GM12874 (cell line): Measurements from ENCODE around the gene CFAP92.

Experiments used
- TF ChIP-seq, protein P1 (sequence below): IDR thresholded peaks from 2 replicates; pipeline ENCODE4 v1.5.1; 2011; ENCODE audit warnings: low read depth, mild to moderate bottlenecking, control low read depth, low read length, moderate library complexity; ENCODE audit not compliant: insufficient read depth

The CFAP92 gene

DNA sequence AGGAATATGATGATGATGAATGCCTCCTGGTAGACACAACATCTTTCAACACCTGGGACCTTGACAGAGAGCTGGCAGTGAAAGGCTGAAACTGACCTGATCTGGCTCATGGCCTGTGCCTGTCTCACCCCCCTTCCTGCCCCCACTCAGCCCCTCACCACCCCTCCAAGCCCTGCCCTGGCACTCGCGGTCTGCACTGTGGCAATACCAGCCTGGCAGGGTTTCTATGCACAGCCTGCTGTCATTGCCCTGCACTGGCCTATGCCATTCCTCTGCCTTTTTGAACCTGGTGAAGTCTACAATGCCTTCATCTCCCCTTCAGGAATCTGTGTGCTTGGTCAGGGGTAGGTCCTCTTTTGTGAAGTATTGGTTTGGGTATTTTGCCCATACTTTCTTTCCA is 58.0 kb downstream of the CFAP92 start:
- TF ChIP-seq, protein P1, sequence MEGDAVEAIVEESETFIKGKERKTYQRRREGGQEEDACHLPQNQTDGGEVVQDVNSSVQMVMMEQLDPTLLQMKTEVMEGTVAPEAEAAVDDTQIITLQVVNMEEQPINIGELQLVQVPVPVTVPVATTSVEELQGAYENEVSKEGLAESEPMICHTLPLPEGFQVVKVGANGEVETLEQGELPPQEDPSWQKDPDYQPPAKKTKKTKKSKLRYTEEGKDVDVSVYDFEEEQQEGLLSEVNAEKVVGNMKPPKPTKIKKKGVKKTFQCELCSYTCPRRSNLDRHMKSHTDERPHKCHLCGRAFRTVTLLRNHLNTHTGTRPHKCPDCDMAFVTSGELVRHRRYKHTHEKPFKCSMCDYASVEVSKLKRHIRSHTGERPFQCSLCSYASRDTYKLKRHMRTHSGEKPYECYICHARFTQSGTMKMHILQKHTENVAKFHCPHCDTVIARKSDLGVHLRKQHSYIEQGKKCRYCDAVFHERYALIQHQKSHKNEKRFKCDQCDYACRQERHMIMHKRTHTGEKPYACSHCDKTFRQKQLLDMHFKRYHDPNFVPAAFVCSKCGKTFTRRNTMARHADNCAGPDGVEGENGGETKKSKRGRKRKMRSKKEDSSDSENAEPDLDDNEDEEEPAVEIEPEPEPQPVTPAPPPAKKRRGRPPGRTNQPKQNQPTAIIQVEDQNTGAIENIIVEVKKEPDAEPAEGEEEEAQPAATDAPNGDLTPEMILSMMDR: no peak

DNA sequence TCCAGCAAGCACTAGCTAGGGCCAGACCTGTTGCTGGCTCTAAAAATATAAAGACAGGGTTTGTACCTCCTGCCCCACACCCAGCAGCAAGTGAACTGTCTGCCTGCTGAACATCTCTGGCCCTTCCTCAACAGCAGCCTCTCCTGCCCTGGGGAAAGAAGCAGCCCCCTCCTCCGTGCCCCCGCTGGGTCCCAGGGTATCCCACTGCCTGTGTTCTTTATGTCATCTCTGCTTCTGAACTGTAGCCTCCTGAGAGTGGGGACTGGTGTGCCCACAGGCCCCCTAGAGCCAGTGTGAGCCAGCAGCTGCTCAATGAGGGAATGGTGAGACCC is 60.0 kb downstream of the CFAP92 start:
- TF ChIP-seq, protein P1: no peak

DNA sequence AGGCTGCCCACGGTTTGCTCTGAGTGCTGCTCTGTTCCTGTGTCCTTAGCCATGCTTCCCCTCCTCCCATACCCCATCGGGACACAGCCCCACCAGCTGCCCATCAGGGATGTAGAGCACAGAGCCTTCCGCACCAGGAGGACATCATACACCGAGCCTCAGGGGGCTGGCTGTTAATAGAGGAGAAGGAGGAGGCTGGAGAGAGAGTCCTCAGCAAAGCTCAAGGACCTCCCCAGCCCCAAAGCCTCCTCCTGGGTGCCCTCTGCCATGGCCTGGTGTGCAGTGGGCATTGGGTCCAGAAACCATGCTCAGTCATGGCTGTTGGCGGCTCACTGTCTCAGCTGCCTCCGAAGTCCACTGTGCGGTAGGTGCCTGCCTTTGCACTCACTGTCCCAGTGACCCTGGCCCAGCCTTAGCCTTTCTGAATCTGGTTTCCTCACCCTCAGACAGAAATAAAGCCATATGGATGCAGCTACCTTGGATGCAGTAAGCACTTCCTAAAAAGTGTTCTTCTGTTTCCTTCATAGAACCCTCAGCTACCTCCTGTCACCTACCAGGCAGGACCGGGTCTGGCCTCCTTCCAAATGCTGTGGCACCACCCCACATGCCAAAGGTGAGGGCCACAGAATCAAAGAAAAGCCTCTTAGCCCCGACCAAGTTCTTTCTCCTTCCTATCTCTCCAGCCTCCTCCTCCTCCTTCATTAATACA is 60.5 kb downstream of the CFAP92 start:
- TF ChIP-seq, protein P1: no peak

DNA sequence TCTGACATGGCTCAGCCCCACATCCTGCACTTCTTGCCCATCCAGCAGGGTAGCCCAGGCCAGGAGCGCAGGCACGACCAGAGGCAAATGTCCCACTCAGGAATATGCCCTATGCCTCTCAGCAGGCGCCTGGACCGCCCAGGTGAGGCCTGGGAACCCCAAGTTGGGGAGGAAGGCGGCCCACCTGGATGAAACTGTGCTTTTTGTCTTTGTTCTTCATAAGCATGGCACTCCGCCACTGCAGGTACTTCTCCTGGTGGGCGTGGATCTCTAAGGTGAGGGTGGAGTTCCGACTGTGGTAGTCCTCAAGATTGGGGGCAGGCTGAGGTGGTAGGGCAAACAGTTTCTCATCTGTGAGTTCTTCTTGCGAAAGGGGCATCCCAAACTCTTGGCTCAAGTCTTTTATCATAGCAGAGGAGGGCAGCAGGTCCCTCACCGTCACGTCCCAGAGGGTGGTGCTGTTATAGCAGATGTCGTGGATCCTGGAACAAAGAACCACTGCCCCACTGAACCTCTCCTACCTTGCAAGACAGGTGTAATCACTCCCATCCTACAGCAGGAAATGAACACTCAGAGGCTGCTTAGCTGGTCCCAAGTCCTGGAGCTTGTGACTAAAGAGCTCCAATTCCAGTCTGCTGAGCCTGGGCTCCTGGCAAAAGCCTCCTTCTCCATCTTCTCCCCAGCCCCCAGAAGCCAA is 61.2 kb downstream of the CFAP92 start:
- TF ChIP-seq, protein P1: no peak

DNA sequence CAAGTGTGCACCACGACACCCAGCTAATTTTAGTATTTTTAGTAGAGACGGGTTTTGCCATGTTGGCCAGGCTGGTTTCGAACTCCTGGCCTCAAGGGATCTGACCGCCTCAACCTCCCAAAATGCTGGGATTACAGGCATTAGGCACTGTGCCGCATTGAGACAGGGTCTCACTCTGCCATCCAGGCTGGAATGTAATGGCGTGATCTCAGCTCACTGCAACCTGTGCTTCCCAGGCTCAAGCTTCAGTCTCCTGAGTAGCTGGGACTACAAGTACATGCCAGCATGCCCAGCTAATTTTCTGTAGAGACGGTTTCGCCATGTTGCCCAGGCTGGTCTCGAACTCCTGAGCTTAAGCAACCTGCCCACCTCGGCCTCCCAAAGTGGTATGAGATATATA is 62.8 kb downstream of the CFAP92 start:
- TF ChIP-seq, protein P1: no peak

DNA sequence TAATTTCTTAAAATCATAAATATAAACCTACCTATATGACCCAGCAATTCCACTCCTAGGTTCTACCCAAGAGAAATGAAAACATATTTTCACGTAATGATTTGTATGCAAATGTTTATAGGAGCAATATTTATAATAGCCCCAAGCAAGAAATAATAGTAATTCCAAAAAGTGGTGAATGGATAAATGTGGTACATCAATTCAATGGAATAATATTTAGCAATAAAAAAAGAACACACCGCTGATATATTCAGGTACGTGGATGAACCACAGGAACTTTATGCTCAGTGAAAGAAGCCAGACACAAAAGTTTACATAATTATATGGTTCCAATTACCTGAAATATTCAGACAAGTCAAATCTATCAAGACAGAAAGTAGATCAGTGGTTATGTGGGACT is 64.5 kb downstream of the CFAP92 start:
- TF ChIP-seq, protein P1: no peak

DNA sequence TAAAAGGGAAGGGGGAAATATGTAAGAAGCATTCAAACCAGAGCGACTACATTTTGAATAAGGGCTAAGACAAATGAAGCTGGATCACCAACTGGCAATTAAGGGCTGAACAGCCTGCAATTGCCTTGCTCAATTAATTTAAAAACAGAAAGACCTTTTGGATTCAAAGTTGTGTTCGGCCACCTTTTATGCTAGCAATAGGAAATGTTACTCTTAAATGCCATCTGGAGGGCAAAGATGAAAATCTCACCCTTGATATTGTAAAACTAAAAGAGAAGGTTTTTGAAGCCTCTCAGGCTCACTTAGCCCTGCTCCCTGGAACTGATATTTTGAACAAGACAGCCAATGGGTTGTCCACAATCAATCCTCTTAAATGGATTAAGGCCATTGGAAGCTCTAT is 70.3 kb downstream of the CFAP92 start:
- TF ChIP-seq, protein P1: no peak
